ENCODE data around the gene CDSN.
A peak's percentile ranks its signal among the peaks of the same experiment; 100 is the strongest.

The CDSN gene

DNA sequence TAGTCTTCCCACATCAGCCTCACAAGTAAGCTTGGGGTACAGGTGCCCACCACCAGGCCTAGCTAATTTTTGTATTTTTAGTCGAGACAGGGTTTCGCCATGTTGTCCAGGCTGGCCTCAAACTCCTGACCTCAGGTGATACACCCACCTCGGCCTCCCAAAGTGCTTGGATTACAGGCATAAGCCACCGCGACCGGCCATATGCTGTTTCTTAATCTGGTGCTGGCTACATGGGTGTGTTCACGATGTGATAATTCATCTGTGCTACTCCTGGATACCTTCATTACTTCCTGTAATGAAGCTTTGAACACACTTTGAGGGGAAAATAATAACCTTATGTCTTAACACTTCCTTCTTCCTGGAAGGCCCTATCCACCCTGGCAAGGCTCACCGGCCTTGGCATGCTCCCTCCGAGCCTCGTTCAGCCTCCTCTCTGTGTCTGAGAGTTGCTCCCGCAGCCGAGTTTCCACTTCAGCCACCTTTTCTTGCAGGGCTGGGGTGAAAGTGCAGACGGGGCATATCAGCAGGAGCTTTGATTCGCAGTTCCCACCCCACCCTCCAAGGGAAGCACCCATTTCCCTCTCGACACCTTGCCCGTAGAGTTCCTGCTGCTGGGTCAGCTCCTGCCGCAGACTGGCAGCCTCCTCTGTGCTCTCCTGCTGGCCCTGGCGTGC is 24.2 kb upstream of the CDSN start:
- no peak for DNase-seq

DNA sequence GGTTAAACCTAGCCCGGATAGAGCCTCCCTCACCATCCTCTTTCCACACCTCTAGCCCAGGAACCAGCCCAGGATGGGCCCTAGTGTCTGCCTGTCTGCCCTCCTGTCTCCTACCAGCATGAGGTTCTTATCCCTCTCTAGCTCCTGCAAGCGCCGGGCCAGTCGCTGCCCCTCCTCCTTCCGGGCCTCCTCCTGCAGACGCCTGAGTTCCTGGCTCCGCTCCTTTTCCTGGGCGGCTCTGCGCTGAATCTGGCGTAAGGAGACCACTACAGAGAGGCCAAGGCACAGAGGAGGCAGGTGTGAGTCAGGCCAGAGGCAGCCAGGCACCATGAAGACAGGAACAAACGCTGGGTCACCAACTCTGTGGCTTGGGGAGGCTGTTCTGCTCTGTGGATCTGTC is 22.9 kb upstream of the CDSN start:
- DNase-seq, result no peak

DNA sequence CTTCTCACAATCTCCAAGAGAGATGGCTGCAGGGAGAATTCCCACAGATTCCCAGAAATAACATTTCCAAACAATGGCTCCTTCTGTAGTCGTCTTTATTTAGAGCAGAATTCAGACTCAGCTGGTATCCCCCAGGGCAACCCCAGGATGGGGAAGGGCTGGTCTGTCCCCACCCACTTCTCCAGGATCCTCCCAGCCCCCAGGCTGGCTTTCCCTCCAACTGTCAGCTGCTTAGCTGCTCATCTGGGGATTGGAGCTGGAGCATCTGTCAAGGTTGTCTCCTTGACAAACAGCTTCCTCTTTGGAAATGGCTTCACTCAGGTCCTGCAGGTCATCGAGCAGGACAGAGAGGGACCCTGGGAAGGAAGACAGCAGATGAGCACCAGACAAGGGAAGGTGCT is 22.1 kb upstream of the CDSN start:
- DNase-seq, result no peak

DNA sequence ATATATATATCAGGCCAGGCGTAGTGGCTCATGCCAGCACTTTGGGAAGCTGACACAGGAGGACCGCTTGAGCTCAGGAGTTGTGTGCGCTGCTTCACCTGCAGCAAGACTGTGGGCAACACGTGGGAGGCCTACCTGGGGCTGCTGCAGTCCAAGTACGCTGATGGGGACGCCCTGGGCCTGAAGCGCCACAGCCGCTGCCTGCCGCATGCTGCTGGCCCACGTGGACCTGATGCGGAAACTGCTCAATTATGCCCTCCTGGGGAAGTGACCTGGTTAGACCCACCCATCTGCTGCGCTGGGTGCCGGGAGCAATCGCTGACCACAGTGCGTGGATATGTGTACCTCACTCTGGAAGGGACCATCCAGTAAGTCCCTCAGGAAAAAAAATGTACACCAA is 20.4 kb upstream of the CDSN start:
- DNase-seq, result no peak

DNA sequence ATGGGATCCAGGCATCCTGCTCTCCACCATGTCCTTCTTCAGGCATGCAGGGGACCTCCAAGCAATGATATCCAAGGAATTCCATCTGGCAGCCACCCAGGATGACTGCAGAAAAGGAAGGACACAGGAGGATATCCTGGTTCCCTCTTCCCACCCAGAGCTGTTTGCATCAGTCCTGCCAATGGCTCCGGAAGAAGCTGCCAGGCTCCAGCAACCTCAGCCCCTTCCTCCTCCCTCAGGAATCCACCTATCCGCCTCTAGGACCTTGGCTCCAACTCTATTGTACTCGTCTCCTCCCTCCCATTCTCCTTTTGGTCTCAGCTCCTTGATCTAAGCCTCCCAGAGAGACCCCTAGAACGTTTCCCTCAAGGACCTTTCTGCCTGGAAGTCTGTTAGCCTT is 19.4 kb upstream of the CDSN start:
- no peak for DNase-seq

DNA sequence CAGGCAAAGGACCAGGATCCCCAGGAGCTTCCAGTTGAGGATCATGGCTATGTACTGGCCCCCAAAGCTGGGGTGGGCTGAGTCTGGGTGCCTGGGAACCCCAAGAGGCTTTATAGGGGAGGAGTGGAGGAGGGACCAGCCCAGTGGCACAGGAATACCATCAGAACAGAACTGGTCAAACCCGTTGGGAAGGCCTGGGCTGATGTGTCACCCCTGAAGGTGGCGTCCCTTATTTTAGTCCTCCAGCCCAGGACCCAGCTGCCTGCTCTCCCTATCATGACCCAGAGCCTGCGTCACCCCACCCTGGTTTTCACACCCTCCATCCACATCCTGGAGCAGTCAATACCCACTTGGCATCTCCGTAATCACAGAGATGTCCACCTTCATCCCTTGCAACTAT is 18.7 kb upstream of the CDSN start, which contains the start of gene PSORS1C2:
TSS of gene PSORS1C2 (minus strand) at position 85 of the 400 bp plus-strand sequence. CDS start at position 45, 40 bp downstream.
- no peak for DNase-seq

DNA sequence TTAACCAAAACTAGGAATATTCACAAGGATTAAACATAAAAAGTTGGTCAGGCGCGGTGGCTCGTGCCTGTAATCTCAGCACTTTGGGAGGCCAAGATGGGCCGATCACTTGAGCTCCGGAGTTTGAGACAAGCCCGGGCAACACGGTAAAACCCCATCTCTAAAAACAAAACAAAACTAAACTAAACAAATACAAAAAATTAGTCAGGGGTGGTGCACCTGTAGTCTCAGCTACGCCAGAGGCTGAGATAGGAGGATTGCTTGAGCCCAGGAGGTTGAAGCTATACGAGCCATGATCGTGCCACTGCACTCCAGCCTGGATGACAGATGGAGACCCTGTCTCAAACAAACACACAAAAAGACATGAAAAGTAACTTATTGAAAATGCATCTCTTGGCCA is 15.5 kb upstream of the CDSN start:
- no peak for DNase-seq

DNA sequence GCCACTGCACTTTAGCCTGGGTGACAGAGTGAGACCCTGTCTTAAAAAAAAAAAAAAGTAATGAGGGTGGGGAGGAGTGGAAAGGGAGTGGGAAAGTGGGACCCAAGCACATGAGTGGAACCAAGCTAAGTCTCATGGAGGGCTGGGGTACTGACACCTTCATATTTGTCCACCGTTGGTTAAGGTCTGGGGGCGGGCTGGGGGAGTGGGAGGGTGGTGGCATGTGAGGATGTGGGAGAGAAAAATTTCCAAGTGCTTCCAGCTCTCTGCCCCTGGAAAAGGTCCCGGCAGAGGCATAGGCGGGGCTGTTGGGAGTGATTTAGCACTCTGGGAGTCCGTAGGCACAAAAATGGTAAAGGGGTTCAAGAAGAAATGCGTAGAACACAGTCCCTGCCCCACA is 12.6 kb upstream of the CDSN start:
- no peak for DNase-seq

DNA sequence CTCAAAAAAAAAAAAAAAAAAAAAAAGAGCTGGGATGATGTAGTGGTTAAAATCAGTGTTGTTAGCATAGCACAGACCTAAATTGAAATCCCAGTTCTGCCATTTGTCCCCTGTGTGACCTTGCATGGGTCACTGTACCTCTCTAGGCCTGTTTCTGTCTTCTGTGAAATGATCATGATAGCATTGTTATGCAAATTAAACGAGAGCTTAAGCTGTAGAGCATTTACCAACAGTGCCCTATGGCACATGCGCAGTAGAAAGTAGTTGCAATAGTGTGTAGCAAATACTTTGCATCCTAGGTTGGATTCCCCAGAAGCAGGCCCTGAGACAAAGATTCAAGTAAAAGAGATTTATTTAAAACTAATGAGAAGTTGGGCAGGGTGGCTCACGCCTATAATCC is 11.3 kb upstream of the CDSN start:
- no peak for DNase-seq

DNA sequence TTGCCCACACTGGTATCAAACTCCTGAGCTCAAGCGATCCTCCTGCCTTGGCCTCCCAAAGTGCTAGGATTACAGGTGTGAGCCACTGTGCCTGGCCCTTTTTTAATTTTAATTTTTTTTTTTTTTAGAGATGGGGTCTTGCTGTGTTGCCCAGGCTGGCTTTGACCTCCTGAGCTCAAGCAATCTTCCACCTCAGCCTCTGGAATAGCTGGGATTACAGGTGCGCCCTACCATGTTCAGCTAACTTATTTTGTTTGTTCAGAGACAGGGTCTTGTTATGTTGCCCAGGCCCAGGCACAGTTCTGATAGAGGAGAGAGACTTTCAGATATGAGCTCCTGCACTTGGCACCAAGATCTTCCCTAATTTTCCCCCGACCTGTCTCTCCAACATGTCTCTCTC is 10.5 kb upstream of the CDSN start:
- DNase-seq, result no peak

DNA sequence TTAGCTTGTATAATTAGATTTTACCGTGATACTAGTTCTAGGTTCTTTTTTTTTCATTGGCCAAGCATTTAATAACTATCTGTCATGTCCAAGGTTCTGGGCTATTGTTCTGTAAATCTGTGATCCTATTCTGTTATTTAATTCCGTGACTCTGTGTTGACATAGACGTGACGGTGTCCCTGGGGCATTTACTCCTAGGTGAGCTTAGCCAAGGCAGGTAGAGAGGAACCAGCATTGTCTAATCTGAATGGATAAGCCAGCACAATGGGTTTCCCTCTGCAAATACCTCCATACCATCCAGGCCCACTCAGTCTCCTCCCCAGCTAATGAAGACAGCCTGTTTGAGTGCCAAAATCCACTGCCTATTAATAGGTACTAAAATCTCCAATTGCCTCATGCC is 8.9 kb upstream of the CDSN start:
- DNase-seq, result no peak

DNA sequence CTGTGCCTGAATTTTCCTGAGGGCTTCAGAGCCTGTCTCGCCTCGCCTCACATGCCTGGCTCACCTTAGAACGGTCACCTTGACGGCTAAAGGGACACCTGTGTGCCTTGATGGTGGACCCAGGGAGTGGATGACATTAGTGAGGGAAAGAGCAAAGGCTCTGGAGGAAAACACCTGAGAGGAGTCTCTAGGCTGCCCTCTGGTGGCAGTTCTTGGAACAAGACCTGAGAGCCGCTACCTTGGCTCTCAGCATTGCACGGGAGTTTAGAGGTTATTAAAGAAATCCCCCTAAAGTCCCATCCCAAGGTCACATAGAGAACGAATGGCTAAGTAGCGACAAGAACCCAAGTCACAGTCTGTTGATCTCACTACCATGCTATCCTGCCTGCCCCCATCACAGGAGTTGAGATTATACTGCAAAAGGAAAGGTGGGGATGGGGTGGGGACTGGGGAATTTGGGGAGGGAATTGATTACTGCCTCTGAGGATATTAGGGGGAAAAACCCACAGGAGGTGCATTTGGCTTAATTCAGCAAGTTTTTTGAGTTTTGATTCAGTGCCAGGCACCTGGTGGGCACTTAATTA is 7.9 kb upstream of the CDSN start:
- peak; percentile 84 to 85 for DNase-seq

DNA sequence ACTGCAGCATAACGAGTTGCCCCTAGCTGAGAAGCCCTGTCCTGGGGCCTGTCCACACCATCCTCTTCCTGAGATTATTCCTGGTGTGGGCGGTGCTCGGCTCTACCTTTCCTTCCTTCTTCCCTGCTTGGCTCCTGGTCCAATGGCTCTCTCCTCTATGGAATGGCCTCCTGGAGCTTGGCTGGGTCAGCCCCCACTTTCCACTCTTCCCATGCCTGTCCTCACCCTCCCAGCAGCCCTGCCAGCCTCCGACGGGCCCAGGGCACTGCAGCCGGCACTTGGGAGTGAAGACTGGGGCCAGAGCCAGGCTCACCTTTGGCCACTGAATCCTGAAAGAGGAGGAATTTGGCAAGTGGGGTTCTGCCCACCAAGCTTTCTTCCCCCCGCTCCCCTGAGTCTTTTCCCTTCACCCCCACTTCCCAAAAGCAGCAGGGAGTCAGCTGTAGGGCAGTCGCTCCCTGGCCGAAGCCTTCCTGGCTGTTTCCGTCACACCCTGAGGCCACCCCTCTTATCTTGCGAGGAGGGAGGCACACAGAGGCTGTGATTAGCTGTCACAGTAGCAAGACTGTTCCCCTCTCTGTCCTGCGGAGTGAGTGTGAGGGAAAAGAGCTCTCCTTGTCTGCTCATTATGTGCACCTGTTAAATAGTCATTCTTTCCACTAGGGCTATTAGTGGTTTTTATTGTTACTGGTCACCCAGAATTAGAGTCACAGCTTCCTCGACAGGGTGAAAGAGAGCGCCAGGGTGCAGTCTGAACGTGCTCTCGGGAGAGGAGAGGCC is 6.3 kb upstream of the CDSN start:
- DNase-seq, result no peak

DNA sequence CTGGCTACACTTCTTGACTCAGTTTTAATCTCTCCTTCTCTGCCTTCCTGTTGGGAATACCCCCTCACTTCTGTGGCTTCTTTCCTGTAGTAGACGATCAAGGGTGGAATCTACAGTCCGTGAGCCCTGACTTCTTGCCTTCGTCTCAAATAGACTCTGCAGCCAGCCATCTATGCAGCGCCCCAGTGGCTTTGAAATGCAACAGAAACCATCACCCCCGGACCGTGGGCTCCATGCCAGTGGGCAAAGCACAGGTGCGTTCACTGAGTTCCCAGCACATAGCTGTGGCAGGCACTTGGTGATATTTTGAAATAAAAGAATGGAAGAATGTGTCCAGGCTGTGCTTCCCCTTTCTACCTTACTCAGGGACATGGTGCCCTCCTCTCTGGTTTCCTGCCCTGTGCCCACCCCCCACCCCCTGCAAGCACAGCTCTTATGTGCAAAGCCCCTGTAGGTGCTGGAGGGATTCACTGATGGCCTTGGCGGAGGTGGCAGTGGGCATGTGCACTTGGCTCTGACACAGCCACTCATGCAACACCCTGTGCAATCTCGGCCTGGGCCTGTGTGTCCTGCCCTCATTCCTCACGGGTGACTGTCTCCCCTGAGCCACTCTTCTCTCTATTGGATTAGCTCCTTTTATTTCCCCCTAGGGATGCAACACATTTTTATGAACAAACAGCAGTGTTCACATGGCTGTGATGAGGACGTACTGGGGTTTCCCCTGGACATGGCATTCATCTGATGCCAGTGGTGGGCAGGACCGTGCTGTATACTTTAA is 5.5 kb upstream of the CDSN start:
- DNase-seq, result no peak

DNA sequence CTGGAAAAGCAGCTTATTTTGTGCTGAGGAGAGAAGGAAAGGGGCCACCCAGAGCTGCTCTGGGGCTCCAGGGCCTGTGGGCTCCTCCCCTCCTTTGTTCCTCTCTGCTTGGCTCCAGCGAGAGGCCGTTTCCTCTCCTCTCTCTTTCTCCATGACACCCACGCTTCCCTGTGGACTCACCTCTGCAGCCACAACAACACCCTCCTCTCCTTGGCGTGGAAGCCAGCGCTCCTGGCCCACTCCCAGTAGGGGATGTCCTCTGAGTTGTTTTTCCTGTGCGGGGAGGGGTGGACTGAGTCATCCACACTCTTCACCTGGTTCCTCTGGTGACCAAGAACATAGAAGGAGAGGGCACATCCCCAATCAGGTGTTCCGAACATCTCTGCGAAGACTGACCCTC is 4.9 kb upstream of the CDSN start:
- DNase-seq, result no peak

DNA sequence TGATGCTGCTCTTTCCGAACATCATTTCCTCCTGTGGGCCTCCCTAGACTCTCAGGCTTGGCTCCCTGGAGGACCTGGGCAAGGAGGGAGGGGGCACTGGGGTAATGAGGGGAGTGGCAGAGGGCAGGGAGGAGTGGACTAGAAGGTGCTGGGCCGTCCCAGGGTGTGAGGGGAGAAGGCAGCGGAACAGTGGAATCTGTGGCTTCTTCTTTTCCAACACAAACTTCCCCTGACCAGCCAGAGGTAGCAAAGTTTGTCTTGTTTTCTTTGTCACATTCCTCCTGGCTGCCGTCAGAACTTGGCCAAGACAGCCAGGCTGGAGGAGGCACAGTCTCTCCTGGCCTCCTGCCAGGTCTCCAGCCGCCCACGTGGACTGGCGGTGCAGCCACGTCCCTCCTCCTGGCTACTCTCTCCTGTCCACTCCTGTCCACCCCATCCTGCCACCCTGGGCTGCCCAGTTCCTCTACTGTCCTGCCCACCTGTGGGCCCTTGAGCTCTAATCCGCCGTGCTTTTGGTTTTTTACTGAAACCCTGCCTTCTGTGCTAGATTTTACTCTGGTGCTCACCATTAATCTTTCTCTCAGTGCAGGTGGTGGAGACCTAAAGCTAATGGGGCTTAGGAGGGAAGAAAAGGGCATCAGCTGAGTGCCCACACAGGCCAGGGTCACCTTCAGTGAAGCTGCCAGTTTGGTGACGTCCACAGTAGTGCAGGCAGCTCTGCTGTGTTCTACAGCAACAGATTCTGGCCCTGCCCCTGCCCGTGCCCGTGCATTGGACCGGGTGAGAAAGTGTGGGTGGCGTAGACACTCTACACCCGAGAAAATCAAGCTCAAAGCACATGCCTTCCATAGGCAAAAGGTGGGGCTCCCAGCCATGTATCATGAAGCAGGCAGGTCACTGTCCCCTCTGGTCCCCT is 2.8 kb upstream of the CDSN start:
- no peak for DNase-seq

DNA sequence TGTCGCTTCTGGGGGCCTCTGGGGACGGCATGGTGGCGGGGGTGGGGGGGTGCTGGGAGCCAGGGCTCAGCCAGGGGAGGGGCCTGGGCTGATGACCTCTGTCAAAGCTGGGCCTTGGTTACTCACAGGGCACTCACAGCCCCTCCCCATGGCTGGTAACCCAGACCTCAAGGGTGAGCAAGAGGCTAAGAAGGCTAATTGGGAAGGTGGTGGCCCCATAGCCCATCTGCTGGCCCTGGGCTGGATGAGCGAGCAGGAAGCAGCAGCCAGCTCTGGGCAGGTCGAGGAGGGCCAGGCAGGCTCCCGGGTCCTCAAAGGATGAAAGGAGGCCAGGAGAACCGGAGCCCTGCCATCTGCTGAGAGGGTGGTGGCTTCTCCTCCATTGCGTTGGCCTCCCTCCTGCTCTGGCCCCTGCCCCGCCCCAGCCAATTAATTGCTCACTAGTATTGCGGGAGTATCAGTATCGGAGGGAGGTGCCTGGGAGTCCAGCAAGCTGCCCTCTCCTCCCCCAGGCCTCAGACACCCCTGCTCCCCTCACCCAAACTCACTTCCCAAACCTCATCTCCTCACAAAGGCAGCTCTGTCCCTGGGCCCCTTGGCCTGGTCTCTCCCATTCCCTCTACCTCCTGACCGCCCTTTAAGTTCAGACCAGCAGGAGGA is 1.0 kb upstream of the CDSN start:
- no peak for DNase-seq

DNA sequence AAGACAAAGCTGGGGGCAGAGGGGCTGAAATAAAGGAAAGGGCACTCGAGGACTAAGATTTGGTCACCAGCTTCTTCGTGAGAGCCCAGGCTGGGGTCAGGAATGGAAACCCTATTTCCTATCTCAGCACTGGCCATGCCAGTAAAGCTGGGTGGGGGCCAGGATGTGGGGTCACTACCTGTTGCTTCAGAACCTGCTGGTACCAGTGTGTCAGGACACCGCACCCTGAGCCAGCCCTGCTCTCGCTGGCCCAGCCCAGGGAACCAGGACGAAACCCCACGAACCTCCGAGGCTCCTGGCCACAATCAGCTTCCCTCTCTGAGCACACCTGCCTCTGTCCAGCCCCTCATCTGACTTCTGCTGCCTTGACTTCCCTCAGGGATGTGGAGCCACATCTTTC is 2.1 kb downstream of the CDSN start:
- DNase-seq, result no peak

DNA sequence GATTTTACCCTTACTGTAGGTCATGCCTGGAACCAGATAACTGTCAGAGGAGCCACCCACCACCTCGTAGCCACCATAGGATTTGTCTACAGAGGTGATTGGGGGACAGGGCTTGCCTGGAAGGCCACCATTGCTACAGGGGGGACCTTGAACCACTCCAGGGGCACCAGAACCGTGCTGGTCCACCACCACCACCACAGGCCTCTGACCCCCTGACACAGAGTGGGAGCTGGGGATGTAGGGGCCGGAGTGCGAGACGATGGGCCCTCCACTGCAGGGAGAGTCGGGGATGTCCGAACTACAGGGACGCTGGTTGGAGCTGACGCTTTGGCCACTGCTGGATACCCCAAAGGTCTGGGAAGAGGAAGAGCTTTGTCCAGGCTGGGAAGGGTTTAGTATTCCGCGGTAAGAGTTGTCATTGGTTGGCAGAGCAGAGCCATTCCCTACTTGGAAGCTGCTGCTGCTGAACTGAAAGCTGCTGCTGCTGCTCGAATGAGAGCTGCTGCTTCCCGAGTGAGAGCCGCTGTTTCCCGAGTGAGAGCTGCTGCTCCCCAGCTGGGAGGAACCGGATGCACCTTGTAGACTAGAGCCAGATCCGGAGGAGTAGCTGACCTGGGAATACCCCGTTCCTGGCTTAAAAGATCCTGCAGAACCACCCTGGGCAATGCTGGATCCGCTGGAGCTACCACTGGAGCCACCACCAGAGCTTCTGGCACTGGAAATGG is 3.4 kb downstream of the CDSN start:
- no peak for DNase-seq

DNA sequence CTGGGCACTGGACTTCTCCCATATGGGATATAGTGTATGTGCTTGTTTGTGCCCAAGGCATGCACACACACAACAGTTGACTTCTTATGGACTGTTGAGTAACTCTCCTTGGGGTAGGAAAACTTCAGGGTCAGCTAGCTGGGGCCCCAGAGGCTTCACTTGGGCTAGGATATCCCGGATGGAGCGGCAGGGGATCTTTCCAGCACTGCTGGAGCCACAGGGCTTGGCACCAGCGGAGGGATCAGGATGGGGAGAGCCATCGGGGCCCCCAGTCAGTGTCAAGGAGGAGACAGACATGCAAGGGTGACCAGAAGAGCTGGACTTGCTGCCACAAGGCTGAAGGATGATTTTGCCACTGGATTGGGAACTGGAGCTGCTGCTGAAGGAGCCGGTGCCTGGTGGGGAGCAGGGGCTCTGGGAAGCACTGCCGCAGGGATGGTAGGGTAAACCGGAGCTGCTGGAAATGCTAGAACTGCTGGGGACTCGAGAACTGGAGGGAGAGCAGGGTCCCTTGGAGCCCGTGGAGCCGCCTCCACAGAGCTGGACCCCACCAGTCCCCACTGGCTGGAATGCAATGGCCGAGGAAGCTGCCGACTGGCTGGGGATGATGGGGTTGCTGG is 4.2 kb downstream of the CDSN start:
- DNase-seq, result no peak
